Sigmoid colon (tissue), 7 donors: ENCODE data around the gene OTOR. TPM values are rescaled to one million over a fixed set of nuclear protein-coding genes. Genes with fewer than 3 reads are reported as not detected.

Experiments
- DNase-seq: peaks from one replicate; pipeline ENCODE4 v3.0.0-alpha.2; 2019
- H3K27ac ChIP-seq, 4 donors: fragments of 200-600 bp; sonication (generic); one replicate each; pipeline ENCODE4 v1.5.1; 2016 to 2019; ENCODE audit warnings: mild to moderate bottlenecking in 1 of 4
- H3K27me3 ChIP-seq, 3 donors: fragments of 200-600 bp; sonication (generic); one replicate each; pipeline ENCODE4 v1.5.1; 2019; ENCODE audit warnings: mild to moderate bottlenecking in 1 of 3
- H3K36me3 ChIP-seq, 4 donors: fragments of 200-600 bp; sonication (generic); one replicate each; pipeline ENCODE4 v1.5.1; 2016 to 2019
- H3K4me1 ChIP-seq, 4 donors: fragments of 200-600 bp; sonication (generic); one replicate each; pipeline ENCODE4 v1.5.1; 2017 to 2019
- H3K4me3 ChIP-seq, 4 donors: fragments of 200-600 bp; sonication (generic); one replicate each; pipeline ENCODE4 v1.5.1; 2017 to 2019; ENCODE audit warnings: mild to moderate bottlenecking in 2 of 4, moderate library complexity in 1 of 4
- H3K9me3 ChIP-seq, 4 donors: fragments of 200-600 bp in 3 of 4; sonication (generic) in 3 of 4; one replicate each; pipeline versions ENCODE4 v1.5.1 to v1.6.1; 2013 to 2019
- EP300 ChIP-seq, 4 donors: sonication (generic); formaldehyde crosslinking; IDR thresholded peaks; one replicate each; pipeline ENCODE4 v1.6.1; 2017; ENCODE audit warnings: antibody characterized with exemption in 4 of 4
- POLR2A ChIP-seq, 2 donors: fragments of 450-650 bp; IDR thresholded peaks; one replicate each; pipeline ENCODE4 v1.6.1; 2016; ENCODE audit warnings: antibody characterized with exemption in 2 of 2, mild to moderate bottlenecking in 2 of 2, moderate library complexity in 2 of 2
- POLR2AphosphoS5 ChIP-seq, 4 donors: sonication (generic); formaldehyde crosslinking; IDR thresholded peaks; one replicate each; pipeline ENCODE4 v1.6.1; 2017; ENCODE audit warnings: antibody characterized with exemption in 4 of 4
- WGBS, 2 donors: extraction: QIAGEN DNeasy Blood & Tissue Kit; methylation state at CpG; one replicate each; pipeline ENCODE4 v1.1.7; 2013; 5-methylcytosine and 5-hydroxymethylcytosine counted together
- intact Hi-C: fragments of 100-400 bp; cut with DNase I; formaldehyde crosslinking; loops from one replicate; pipeline ENCODE4 v1.15.1; 2023
- polyA plus RNA-seq, 3 donors: library from polyadenylated mRNA; stranded (reverse); fragments of 200-250 nt; gene quantifications; one replicate each; pipeline ENCODE4 v1.2.3, GENCODE V29; 2013
- total RNA-seq, 4 donors: library from RNA; depleted of rRNA; stranded (reverse); fragments of >200 nt; gene quantifications; one replicate each; pipeline ENCODE4 v1.1.0, GENCODE V29; 2016
- TF ChIP-seq, protein P1 (sequence below), 4 experiments: fragments of 450-650 bp in 3 of 4; fragments of 200-600 bp in 1 of 4; IDR thresholded peaks; one replicate each; pipeline ENCODE4 v1.5.1; 2016 to 2019; ENCODE audit warnings: antibody characterized with exemption in 4 of 4, mild to moderate bottlenecking in 3 of 4, moderate library complexity in 2 of 4
- donor health status: healthy with polysubstance abuse.
- donor health status: Bipolar disorder and iron deficiency.
- donor health status: healthy.

The OTOR gene
- total and polyA plus RNA-seq, 7 donors, result not detected

DNA sequence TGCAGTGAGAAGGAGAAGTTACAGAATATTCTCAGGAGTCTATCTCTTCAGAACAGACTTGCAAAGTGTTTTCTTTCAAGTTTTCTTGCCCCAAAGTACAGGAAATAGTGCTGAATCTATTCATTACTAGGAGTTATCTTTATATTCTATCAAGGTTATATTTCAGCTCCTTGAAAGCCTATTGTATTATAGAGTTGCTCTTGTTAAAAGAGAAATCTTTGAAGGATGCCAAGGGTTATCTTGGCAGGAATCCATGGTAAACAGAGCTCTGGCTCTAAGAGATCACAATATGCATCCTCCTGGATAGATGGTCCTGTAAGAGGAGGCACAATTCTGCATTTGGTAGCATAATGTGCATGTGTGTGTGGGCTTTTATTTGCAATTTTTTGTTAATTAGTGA is 39.6 kb upstream of the OTOR start:
- H3K4me3 ChIP-seq, result no peak overlapping the region
- no peak overlapping the region for H3K27ac ChIP-seq
- H3K27me3 ChIP-seq, result no peaks in the 10 kb centered on the region
- DNase-seq, result no peak
- no peaks in the 10 kb centered on the region for H3K36me3 ChIP-seq
- TF ChIP-seq POLR2A (IDR thresholded peaks at IDR 0.05) (no peak), POLR2AphosphoS5 (IDR thresholded peaks at IDR 0.05) (no peak)
- TF ChIP-seq, protein P1, sequence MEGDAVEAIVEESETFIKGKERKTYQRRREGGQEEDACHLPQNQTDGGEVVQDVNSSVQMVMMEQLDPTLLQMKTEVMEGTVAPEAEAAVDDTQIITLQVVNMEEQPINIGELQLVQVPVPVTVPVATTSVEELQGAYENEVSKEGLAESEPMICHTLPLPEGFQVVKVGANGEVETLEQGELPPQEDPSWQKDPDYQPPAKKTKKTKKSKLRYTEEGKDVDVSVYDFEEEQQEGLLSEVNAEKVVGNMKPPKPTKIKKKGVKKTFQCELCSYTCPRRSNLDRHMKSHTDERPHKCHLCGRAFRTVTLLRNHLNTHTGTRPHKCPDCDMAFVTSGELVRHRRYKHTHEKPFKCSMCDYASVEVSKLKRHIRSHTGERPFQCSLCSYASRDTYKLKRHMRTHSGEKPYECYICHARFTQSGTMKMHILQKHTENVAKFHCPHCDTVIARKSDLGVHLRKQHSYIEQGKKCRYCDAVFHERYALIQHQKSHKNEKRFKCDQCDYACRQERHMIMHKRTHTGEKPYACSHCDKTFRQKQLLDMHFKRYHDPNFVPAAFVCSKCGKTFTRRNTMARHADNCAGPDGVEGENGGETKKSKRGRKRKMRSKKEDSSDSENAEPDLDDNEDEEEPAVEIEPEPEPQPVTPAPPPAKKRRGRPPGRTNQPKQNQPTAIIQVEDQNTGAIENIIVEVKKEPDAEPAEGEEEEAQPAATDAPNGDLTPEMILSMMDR (IDR thresholded peaks at IDR 0.05), result no peak
- no peaks in the 10 kb centered on the region for H3K9me3 ChIP-seq
- intact Hi-C loops, result no loop called here
- no peaks in the 10 kb centered on the region for H3K4me1 ChIP-seq

- no peaks in the 10 kb centered on the region for H3K4me1 ChIP-seq
- H3K9me3 ChIP-seq, result no peaks in the 10 kb centered on the region
- no peaks in the 10 kb centered on the region for H3K36me3 ChIP-seq
- intact Hi-C loops, result no loop called here
- no peak for DNase-seq
- H3K27me3 ChIP-seq, result no peaks in the 10 kb centered on the region
- no peak overlapping the region for H3K27ac ChIP-seq
- no peak overlapping the region for H3K4me3 ChIP-seq
- TF ChIP-seq EP300 (IDR thresholded peaks at IDR 0.05), result no peak
Measured at GRCh38 chr20:16709017-16709416, 39.1 kb upstream of the OTOR start.

- no peaks in the 10 kb centered on the region for H3K36me3 ChIP-seq
- no peak for DNase-seq
- no peaks in the 10 kb centered on the region for H3K4me1 ChIP-seq
- WGBS, 2 donors, result 93 to 94% methylated on average over 3 of the region's 3 CpGs
- TF ChIP-seq, protein P1 (IDR thresholded peaks at IDR 0.05), result no peak
- no peak for TF ChIP-seq POLR2AphosphoS5 (IDR thresholded peaks at IDR 0.05)
- no peak for TF ChIP-seq EP300 (IDR thresholded peaks at IDR 0.05)
- no peak for TF ChIP-seq POLR2A (IDR thresholded peaks at IDR 0.05)
- no peaks in the 10 kb centered on the region for H3K9me3 ChIP-seq
- H3K27ac ChIP-seq, result no peak overlapping the region
- H3K4me3 ChIP-seq, result no peak overlapping the region
- intact Hi-C loops, result no loop called here
- no peaks in the 10 kb centered on the region for H3K27me3 ChIP-seq
Measured at GRCh38 chr20:16710781-16711180, 37.4 kb upstream of the OTOR start.

DNA sequence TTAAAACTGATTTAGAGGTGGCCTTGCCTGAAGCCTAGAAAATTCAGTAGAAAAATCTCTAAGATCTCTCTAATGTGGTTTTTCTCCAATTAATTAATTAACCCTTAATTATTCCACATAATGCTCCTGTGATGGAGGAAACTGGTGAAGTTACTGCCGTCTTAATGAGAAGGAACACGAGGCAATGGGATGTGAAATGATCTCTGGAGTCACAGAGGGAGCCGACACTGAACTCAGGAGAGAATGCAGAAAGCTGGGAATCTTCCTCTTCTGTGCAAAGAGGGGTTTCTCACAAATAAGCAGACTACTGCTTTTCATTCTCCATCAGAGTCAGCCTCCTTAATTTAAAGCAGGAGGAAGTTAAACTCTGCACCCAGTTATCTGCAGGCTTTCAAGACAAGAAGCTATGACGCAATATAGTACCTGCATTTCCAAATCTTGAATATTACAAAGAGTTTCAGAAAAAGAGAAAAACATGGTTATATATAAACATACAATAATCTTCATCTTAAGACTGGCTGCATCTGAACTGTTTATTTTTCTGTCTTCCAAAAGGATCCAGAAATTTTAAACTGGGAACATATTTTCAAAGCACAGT is 36.4 kb upstream of the OTOR start:
- intact Hi-C loops, result no loop called here
- no peaks in the 10 kb centered on the region for H3K27me3 ChIP-seq
- no peak overlapping the region for H3K4me3 ChIP-seq
- H3K36me3 ChIP-seq, result no peaks in the 10 kb centered on the region
- WGBS, 2 donors, result 77 to 81% methylated on average over 4 of the region's 4 CpGs
- DNase-seq, result no peak
- TF ChIP-seq, protein P1 (IDR thresholded peaks at IDR 0.05), result no peak
- TF ChIP-seq EP300 (IDR thresholded peaks at IDR 0.05) (no peak), POLR2AphosphoS5 (IDR thresholded peaks at IDR 0.05) (no peak), POLR2A (IDR thresholded peaks at IDR 0.05) (no peak)
- H3K9me3 ChIP-seq, result no peaks in the 10 kb centered on the region
- no peak overlapping the region for H3K27ac ChIP-seq
- no peaks in the 10 kb centered on the region for H3K4me1 ChIP-seq

DNA sequence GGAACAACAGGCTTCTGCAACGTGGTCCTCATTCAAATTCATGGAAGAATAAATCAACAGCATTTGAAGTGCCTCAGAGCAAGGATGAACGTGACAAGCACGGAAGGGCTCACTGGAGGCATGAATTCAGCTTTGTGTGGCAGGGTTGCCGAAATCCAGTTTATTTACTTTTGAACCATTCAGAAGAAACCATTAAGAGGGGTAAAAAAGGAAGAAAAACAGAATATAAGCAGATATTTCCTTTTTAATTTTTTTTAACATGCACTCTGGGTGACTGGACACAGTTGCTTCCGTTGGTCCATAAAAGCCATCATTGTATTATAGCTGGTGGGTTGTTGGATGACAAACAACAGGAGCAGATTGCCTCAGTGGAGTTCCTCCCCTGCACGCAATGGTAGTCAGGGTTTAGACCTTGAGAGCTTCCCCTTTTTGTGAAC is 35.6 kb upstream of the OTOR start:
- Histone ChIP-seq H3K27ac (no peak overlapping the region), H3K27me3 (no peaks in the 10 kb centered on the region), H3K4me1 (no peaks in the 10 kb centered on the region), H3K4me3 (no peak overlapping the region), H3K36me3 (no peaks in the 10 kb centered on the region), H3K9me3 (no peaks in the 10 kb centered on the region)
- intact Hi-C loops, result no loop called here
- WGBS, 2 donors, result 52 to 65% methylated on average over 6 of the region's 6 CpGs
- TF ChIP-seq POLR2AphosphoS5 (IDR thresholded peaks at IDR 0.05) (no peak), EP300 (IDR thresholded peaks at IDR 0.05) (no peak), POLR2A (IDR thresholded peaks at IDR 0.05) (no peak)
- TF ChIP-seq, protein P1 (IDR thresholded peaks at IDR 0.05), result no peak
- DNase-seq, result no peak
